NT2/D1 (cell line): ENCODE measurements around the gene PRICKLE2.

Experiments used
- SUZ12 ChIP-seq: IDR thresholded peaks from 2 replicates; pipeline ENCODE4 v1.6.1; 2011; ENCODE audit not compliant: insufficient read length, insufficient read depth; ENCODE audit errors: extremely low read depth
- YY1 ChIP-seq: IDR thresholded peaks from 2 replicates; pipeline ENCODE4 v1.6.1; 2011; ENCODE audit not compliant: insufficient read length, insufficient read depth

DNA sequence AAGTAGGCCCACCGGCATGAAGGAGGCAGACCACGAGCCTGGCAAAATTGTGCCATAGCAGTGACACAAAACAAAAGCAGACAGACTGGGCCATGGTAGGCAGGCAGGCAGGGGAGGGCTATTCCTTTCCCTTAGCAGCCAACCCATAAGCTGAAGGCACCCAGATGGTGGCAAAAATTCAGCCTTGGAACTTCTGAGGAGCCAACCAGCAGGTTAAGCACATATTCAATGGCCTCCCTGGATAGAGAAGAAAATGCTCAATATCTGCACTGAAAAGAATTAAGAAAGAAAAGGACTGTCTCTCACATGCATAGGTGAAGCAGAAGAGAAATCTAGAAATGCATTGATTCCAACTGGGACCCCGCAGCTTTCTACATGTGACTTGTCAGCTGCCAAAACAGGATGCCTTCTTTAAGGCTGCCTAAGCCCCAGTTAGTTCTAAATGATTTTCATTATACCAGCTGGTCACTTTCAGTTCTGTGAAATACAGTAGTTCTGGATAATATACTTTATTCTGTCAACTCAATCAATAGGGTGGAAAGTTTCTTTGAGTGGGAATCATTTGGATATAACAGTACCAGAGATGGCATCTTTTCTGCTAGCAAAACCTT lies 2.7 kb downstream of the PRICKLE2 start:
- TF ChIP-seq YY1 (no peak), SUZ12 (no peak)
